Activated CD8-positive, alpha-beta memory T cell treated with anti-CD3 and anti-CD28 coated beads for 48 hours (primary cell): ENCODE data around the gene CDH4.

Source experiments
- DNase-seq, 3 experiments: peaks; one replicate each; pipeline ENCODE4 v3.0.0-alpha.2; 2020; ENCODE audit warnings: low read depth in 2 of 3, low spot score in 2 of 3

CDH4 gene

DNA sequence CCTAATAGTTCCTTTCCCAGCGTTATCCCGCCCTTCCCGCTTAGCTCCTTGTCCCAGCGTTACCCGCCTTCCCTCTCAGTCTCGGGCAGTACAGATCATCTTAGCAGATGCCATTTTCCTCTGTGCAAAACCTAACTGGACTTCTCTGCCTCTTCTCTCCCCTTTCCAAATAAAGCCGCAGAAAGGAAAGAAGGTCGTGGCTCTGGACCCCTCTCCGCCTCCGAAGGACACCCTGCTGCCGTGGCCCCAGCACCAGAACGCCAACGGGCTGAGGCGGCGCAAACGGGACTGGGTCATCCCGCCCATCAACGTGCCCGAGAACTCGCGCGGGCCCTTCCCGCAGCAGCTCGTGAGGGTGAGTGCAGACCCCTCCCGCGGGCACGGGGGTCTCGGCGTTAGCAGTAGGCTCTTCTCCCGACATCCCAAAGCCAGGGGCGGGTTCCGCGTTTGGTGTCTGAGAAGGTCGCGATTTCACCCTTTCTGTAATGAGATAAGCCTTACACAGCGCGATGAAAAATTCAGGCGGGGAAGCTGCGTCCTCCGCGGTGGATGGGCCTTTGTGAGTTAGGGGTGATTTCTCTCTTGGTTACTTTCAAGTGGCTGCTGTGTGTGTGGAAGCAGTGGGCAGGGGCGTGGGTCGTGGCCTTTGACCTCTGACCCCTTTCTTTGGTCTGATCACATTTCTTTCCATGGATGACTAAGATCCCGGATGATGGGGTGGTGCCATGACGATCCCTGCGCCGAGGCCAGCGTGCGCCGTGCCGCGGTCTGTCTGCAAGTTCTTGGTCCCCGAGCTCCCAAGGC lies 521.0 kb downstream of the CDH4 start:
- DNase-seq: no peak

DNA sequence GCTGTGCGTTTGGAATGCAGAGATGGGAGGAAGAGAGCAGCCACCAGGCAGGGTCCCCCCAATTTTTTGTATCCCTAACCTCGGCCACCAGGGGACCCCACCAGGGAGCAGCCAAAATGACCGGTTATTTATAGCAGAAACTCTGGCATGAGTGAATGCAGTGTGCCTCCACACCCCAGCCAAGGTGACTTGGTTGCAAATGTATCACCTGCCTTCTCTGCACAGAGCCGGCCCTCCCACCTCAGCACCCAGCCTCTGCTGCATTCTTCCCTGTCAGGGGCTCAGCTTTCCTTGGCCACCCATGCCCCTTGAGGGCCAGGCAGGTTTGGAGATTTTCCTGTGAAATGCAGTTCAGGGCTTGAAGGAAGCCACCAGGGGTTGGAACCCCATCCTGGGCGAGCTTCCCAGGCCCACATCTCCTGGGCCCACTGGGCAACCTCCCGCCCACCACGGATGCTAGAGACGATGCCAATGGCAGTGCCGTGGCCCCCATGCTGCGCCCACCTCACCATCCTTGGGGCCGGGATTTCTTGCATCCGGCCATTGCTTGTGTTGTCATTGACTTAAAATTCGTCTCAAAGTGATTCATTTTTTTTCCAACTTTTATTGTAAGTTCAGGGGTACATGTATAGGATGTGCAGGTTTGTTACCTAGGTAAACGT lies 522.0 kb downstream of the CDH4 start:
- DNase-seq: no peak

DNA sequence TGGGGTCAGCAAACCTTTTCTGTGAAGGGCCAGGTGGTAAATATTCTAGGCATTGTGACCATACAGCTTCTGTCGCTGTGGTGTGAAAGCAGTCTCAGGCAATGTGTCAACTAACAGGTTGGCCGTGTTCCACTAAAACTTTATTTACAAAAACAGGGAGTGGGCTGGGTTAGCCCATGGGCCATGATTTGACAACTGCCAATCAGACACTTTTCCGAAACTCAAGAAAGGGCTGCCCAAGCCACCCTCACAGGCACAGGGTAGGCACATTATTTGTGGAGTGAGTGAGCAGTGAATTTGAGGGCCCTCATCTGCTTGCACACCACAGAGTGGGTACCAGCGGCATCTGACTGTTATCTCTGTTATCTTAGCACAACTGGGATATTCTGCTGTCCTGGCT lies 523.4 kb downstream of the CDH4 start:
- no peak for DNase-seq

DNA sequence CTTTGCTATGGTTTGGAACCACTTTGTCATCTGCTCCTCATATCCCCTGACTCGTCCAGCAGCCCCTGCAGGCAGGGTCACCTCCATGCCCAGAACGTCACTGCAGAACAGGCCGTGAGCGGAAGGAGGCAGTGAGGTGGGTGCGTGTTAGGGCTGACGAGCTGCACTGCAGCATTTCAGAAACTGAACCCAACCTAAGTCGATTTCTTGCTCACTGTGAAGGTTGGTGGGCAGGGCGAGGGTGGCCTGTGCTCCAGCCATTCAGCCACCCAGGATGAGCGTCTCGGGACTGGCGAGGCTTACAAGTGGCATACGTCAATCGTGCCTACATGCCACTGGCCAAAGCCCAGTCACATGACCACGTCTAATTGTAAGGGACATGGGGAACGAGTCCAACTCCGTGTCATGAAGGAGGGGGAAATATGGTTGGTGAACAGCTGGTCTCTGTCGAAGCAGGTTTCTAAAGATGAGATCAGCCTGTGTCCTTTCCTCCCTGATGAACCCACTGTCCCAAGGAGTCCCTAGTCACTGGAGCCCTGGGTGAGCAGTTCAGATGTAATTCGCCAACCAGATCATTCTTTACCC lies 524.5 kb downstream of the CDH4 start:
- no peak for DNase-seq

DNA sequence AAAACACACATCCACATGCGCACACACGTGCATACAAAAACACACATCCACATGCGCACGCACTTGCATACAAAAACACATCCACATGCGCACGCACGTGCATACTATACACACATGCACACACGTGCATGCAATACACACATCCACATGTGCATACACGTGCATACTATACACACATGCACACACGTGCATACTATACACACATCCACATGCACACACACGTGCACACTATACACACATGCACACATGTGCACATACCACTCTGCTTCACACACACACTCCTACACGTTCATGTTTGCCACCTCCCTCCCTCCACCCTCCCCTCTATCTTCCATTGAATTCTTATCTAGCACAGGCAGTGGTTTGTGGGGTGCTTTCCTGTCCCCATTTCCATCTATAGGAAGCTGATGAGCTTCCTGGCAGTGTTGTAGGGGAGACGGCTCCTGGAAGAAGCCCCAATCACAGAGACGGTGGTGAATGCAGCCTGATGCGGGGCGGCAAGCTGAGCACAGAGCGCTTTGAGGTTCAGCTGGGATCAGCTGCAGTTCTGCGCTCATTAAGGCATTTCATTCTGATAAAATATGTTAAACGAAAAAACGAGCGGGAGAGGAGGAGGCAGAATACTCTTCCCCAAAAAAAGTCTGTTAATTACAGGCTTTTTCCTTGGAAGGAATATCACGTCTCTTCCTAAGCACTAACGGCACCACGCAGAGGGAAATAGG lies 525.9 kb downstream of the CDH4 start:
- no peak for DNase-seq

DNA sequence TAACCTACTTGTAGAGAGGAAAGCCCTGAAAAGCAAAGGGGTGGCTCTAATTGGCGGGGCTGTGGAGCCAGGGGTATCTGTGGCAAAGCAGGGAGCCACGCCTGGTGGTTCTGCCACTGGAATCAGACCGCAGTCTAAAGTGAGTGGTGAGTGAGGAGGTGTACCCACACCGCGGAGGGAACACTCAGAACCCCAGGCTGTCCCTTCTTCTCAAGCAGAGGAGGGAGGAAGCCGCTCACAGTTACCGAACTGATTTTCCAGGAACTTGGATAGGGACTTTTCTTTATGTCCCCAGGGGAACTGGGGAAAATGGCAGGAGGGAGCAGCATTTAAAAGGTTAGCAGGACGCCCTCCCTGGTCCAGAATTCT lies 526.4 kb downstream of the CDH4 start:
- no peak for DNase-seq

DNA sequence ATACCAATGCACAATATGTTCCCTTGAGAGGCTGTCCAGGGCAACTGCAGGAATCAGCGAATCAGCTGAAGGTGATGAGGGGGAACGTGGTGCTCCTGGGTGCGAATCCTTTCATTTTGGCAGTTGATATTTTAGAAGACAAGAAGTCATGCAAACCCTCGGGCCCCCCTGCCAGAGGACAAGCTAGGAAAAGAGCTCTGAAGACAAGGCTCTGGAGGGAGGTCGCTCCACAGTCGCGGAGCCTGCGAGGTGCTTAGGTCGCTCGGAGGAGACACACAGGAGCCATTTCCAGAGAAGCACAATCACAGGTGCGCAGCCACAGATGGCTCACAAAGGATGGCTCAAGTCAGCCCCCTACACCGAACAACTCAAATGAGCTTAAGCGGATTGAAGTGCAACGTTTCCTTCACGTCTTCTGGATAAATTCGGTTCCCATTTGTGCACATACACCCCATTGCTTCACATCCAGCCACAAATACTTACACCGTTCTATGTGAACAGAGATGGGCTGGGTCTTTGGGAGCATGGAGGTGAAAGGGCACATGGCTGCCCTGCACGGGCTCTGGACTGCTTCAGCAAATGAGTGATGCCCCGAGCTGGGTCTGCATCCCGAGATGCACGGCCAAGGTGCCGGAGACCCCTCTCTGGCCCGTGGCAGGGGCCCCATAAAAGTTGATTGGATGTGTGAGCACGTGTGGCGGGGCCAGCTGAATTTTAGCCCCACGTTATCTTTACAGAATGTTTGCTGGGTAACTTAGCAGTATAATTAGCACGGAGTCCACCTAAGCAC lies 527.3 kb downstream of the CDH4 start:
- DNase-seq: no peak

DNA sequence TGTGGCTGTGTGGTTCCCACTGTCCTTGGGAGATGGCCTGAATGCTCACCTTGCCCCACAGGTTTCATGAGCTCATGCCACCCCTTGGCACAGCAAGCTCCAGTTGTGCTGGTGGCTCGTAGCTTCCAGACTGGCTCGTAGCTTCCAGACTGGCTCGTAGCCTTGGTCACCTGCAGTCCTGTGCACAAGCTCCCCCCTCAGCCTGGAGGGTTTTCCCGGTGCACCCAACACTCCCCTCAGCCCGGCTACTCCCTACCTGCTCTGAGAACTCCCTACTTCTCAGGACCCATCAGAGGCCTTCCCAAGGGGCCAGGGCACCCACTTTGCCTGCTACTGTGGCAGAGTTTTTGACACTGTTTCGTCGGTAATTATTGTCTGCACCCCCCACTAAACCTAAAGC lies 528.0 kb downstream of the CDH4 start:
- no peak for DNase-seq

DNA sequence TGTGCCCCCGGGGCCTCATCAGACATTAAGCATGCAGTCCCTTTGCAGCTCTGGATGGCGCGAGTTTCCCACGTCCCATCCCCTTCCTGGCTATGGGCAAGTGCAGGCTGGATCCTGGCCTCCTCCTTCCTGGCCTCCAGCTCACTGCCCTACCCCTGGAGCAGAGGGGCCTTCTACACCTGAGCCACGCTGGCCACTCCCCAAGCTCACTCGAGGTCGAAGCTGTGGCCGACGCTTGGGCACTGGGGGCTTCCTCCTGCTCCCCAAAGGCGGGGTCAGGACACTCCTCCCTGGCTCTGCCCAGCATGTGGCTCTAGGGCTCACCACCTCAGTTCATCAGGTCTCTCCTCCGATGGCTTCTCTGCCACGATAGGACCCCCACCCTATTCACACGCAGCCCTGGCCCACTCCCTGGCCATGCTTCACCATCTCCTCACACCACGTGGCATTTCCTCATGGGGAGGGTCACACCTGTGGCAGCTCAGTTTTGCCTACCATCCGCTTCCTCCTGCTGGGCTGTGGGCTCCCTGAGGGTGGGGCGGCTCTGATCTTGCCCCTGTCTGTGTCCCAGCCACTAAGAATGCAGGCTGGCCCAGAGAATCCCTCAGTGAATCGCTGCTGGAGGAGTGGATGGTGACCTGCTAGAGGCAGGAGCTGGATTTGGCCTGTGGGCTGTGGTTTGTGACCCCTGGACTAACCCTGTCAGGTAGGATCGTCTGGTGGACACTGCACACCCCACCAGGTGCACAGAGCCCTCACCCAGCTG lies 532.9 kb downstream of the CDH4 start:
- DNase-seq: no peak

DNA sequence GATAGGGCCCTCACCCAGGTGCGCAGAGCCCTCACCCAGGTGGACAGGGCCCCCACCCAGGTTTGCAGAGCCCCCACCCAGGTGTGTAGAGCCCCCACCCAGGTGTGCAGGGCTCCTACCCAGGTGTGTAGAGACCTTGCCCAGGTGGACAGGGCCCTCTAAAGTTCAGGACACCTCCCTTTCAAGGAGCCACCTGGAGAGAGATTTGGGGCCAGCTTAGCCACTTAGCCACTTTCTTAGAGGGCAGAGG lies 533.4 kb downstream of the CDH4 start:
- DNase-seq: no peak

DNA sequence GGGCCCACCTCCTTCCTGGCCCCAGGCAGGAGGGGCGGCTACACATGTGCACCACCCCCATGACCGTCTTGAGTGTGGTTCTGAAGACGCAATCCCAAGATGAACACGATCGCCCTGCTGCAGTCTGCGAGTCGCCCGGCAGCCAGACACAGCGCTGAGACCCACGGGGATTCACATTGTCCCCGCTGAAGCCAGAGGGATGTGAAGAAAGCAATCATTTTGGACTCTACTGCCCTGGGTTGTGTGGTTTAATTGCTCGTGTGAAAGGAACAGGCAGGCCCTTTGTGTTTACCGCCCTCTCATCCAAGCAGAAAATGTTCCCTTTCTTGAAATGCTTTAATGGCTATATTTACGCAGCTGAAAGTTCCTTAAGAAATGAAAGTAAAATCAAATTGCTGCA lies 534.2 kb downstream of the CDH4 start:
- no peak for DNase-seq

DNA sequence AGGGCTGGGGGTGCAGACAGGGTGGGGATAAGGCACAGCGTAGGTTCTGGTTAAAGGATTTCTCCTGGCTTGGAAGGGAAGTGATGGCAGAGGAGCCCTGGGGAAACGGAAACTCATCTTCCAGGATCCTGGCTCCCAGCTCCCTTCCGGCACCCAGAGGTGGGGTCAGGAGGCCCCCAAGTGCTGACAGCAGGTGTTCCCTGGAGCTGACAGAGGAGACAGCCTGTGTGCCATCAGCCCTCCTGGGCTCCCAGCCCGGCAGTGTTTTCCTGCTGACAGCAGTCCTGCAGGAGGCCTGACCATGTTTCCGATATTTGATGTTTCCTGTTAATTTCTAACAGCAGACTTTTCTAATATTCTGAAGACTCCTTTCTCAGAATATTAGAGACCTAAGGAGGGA lies 536.3 kb downstream of the CDH4 start:
- DNase-seq: no peak

DNA sequence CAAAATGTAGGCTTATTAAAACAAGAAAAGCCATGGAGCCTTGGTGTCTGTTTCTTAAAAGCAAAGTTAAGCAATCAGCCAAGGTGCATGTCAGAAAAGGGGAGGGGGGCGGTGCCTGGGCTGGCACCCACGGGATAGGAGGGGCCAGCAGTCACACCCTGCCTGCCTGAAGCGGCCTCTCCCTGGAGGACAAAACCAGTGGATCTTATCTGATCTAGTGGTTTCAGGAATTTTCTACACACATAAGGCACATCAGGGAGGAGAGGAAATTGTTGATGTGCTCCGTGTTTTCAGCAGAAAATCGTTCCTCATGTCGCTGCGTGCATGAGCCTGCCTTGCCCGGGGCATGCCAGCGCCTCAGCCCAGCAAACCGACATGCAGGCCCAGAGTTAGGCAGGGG lies 537.3 kb downstream of the CDH4 start:
- no peak for DNase-seq

DNA sequence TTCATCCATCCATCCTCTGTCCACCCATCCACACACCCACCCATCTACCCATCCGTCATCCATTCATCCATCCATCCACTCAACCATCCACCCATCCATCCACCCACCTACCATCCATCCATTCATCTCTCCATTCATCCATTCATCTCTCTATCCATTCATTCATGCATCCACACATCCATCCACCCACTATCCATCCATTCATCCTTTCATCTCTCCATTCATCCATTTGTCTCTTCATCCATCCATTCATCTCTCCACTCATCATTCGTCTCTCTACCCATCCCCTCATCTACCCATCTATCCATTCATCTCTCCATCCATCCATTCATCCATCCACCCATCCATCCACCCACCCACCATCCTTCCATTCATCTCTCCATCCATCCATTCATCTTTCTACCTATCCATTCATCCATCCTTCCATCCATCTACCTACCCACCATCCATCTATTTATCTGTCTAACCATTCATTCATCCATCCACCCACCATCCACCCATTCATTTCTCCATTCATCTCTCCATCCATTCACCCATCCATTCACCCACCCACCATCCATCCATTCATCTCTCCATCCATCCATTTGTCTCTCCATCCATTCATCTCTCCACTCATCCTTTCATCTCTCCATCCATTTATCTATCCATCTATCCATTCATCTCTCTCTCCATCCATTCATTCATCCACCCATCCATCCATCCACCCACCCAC lies 538.2 kb downstream of the CDH4 start:
- DNase-seq: no peak

DNA sequence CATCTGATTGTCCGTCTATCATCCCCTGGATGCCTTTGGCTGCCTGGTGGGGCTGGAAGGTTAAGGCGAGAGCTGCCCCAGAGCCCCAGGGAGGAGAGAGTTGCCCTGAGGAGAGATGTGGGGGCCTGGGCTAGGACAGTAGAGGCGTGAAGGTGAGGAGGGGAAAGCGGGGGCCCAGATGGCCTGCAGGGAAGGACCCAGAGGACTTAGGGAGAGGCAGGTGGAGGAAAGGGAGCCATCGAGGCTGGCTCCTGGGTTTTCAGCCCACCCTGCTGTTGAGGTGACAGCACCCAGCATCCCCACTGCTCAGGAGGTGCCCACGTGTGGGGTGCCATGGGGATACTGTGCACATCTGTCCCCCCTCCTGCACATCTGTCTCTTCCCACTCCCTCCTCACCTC lies 539.9 kb downstream of the CDH4 start:
- DNase-seq: no peak

DNA sequence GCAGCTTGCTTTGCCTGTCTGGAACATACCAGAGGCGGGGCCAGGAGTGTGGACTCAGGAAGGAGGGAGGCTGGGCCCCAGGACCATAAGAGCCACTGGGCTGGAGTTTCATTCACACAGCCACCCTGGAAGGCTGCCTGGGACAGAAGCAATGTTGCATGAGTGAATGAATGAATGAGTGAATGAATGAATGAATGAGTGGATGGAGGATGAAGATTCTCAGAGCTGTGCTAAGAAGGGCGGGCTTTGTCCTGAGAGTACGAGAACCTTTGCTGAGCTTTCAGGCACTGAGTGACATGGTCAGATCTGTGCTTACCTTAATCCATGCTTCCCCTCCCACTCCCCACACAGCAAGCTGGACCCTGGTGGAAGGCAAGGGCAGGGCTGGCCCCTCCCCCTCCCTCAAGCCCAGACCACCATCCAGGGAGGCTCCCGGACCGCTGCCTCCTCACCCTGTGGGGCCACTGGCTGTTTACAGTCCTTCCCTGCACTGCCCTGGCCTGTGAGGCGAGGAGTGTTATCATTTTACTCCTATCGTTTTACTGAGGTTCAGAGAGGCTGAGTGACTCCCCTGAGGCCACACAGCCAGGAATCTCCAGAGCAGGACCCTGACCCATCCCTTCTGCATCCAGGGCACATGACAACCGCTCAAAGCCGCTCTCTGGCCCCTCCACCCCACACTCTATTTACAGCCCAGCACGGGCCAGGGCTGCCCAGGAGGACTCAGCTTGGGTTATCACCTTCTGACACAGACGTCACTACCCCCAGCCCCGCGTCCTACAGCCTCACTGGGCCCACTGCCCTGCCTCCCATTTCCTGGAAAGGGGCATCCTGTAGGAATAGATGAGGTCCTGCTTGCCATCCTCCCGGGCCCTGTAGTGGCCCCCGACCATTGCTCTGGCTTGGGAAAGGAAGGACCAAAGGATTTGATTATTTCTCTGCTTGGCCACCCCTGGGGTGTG lies 543.9 kb downstream of the CDH4 start:
- DNase-seq: no peak

DNA sequence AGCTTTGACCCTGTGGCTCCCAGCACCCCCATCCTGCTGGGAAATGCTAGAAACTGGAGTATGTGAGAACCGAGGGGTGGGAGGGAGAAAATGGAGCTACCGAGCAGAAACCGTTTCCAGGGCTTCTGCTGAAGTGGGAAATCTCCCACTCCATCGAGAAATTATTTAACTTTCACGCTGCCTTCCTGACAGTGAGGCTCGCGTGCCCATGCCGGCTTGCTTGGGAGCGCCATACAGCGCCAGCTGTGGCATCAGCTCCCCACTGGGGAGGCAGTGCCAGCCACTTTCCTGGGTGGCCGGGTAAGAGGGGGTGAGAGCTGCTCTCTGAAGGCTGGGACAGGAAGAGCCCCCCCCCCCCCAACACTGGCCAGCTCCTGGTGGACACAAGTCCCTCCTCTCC lies 544.7 kb downstream of the CDH4 start:
- no peak for DNase-seq

DNA sequence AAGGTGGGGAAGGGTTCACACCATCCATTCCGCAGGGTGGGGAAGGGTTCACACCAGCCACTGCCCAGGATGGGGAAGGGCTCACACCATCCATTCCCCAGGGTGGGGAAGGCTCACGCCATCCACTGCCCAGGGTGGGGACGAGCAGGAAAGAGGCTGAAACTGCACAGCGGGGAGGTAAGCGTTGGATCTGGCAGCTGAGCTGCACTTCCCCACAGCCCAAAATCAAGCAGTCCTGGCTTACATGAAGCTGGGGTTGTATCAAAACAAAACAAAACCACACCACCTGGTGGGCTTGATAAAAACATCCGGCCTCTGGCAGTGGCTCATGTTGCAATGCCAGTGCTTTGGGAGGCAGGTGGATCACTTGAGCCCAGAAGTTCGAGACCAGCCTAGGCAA lies 545.1 kb downstream of the CDH4 start:
- DNase-seq: no peak

DNA sequence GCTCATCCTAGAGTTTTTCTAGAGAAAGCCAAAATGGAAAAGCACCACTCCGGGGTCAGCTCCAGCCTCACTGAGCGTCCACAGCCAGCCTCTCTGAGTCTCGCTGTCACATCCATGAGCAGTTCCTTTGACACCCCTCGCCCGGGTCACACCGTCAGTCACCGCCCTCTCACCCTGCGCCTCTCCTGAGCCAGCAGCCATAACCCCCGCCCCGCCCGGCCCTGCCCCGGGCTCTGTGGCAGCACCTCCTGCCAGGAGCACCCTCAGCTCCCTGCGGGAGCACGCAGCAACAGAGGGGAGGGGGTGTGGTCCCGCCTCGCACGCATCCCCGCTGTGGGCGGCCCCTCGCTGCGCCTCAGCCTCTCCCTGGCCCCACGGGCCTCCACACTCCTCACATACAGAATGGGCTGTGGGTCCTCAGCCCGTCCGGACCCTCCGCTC lies 545.9 kb downstream of the CDH4 start:
- no peak for DNase-seq
